K562 (cell line): ENCODE results near the gene ERICH2. TPM values are rescaled to one million over a fixed set of nuclear protein-coding genes. Genes with fewer than 3 reads are reported as not detected.

Source experiments
- ADNP ChIP-seq: fragments of 200-800 bp; sonication (Bioruptor generic); IDR thresholded peaks from 2 replicates; pipeline ENCODE4 v1.6.1; 2016; ENCODE audit warnings: missing genetic modification characterization, missing compliant biosample characterization
- BMI1 ChIP-seq: fragments of 150-350 bp; IDR thresholded peaks from 2 replicates; pipeline ENCODE4 v1.6.1; 2014; ENCODE audit warnings: low read length
- ELF1 ChIP-seq: fragments of 200-800 bp; sonication (Bioruptor generic); IDR thresholded peaks from 2 replicates; pipeline ENCODE4 v1.6.1; 2016; ENCODE audit warnings: missing genetic modification characterization, missing compliant biosample characterization
- HMG20B ChIP-seq: fragments of 250-450 bp; sonication (Bioruptor Pico); IDR thresholded peaks from 2 replicates; pipeline ENCODE4 v1.5.0; 2021; ENCODE audit warnings: mild to moderate bottlenecking
- IRF1 ChIP-seq: sonication (generic); formaldehyde crosslinking; IDR thresholded peaks from 2 replicates; pipeline ENCODE4 v1.8.0; 2022; ENCODE audit warnings: missing genetic modification reagents, mild to moderate bottlenecking, borderline replicate concordance
- POLR2G ChIP-seq: fragments of 200-400 bp; formaldehyde crosslinking; IDR thresholded peaks from 2 replicates; pipeline ENCODE4 v1.6.1; 2017; ENCODE audit warnings: low read depth, mild to moderate bottlenecking, antibody characterized with exemption, low read length, moderate library complexity
- PTBP1 ChIP-seq: fragments of 200-400 bp; formaldehyde crosslinking; IDR thresholded peaks from 2 replicates; pipeline ENCODE4 v1.6.1; 2017; ENCODE audit warnings: low read depth, low read length
- RBM15 ChIP-seq: fragments of 200-400 bp; formaldehyde crosslinking; IDR thresholded peaks from 2 replicates; pipeline ENCODE4 v1.6.1; 2018; ENCODE audit warnings: mild to moderate bottlenecking, low read length, moderate library complexity; ENCODE audit not compliant: insufficient read depth
- SAFB ChIP-seq: fragments of 200-400 bp; formaldehyde crosslinking; IDR thresholded peaks from 2 replicates; pipeline ENCODE4 v1.6.1; 2017; ENCODE audit warnings: low read depth, low read length, borderline replicate concordance
- STAT5B ChIP-seq: fragments of 250-450 bp; sonication (Bioruptor Pico); IDR thresholded peaks from 2 replicates; pipeline ENCODE4 v1.8.0; 2021; ENCODE audit warnings: mild to moderate bottlenecking, inconsistent platforms
- TAL1 ChIP-seq: fragments of 450-650 bp; IDR thresholded peaks from 2 replicates; pipeline ENCODE4 v1.6.1; 2016; ENCODE audit warnings: mild to moderate bottlenecking
- TCF3 ChIP-seq: sonication (generic); formaldehyde crosslinking; IDR thresholded peaks from 2 replicates; pipeline ENCODE4 v1.4.0; 2020; ENCODE audit warnings: mild to moderate bottlenecking, missing genetic modification reagents
- USF2 ChIP-seq: sonication (generic); formaldehyde crosslinking; IDR thresholded peaks from 2 replicates; pipeline ENCODE4 v1.5.0; 2020; ENCODE audit warnings: missing genetic modification reagents
- ZBED1 ChIP-seq: IDR thresholded peaks from 2 replicates; pipeline ENCODE4 v1.6.1; 2014
- ZNF253 ChIP-seq: fragments of 250-450 bp; sonication (Bioruptor Pico); conservative IDR thresholded peaks from 2 replicates; pipeline ENCODE4 v1.6.1; 2021; ENCODE audit warnings: mild to moderate bottlenecking
- polyA plus RNA-seq, 8 experiments: library from polyadenylated mRNA; depleted of rRNA in 4 of 8; stranded (reverse) in 5 of 8; unstranded in 3 of 8; fragments of >200 nt; fragmentation: Nextera tagmentation in 2 of 8; fragmentation: Illumina TruSeq in 1 of 8; extraction: Ambion mirVana in 2 of 8; extraction: Trizol in 1 of 8; gene quantifications; 2 replicates each; pipeline versions ENCODE4 v1.2.1 to v1.2.3, GENCODE V29; 2011 to 2014; ENCODE audit warnings: inconsistent platforms in 1 of 8, missing spikeins in 1 of 8
- total RNA-seq, 7 experiments: library from RNA; depleted of rRNA in 6 of 7; stranded (reverse); fragments of >200 nt in 6 of 7; fragmentation: Illumina TruSeq in 2 of 7; extraction: Trizol in 2 of 7; gene quantifications; 2 replicates each; pipeline versions ENCODE4 v1.2.1 to v1.2.3, GENCODE V29; 2011 to 2021; ENCODE audit warnings: low replicate concordance in 1 of 7

Gene ERICH2
- total and polyA plus RNA-seq, 9 of the 15 experiments (the other 6 are each of a cell fraction or from before 2014, with no cell fraction given): 0.85 to 2.4 (median 1.6) TPM

- TF ChIP-seq ZBED1 (no peak), IRF1 (CRISPR knock-in tag) (no peak), RBM15 (no peak), ELF1 (tag) (no peak), TAL1 (no peak), SAFB (no peak), PTBP1 (no peak), USF2 (CRISPR knock-in tag) (no peak), TCF3 (CRISPR knock-in tag) (no peak), HMG20B (CRISPR knock-in tag) (no peak), ADNP (tag) (no peak), BMI1 (no peak), ZNF253 (CRISPR knock-in tag) (no peak), STAT5B (no peak), POLR2G (no peak)
- TF ChIP-seq, all 486 proteins: peak for 50
Measured at GRCh38 chr2:170771421-170771937, 1.3 kb downstream of the ERICH2 start (continued).
